Aorta (tissue), 5 donors: ENCODE data around the gene TEKTIP1. TPM values are rescaled to one million over a fixed set of nuclear protein-coding genes. Genes with fewer than 3 reads are reported as not detected.
A peak's percentile ranks its signal among the peaks of the same experiment; 100 is the strongest.

ENCODE experiments used
- ATAC-seq: fragments of 200-7000 bp; cut with Tn5 transposase; one replicate; pipeline ENCODE4 v1.9.1; 2022; ENCODE audit warnings: moderate library complexity; ENCODE audit not compliant: low FRiP score
- DNase-seq, 2 donors: peaks; one replicate each; pipeline ENCODE4 v3.0.0-alpha.2; 2020
- H3K27ac ChIP-seq, 2 donors: one replicate each; pipeline ENCODE4 v1.5.1; 2013; ENCODE audit warnings: low read length in 2 of 2, mild to moderate bottlenecking in 2 of 2, moderate library complexity in 2 of 2, control low read depth in 1 of 2, inconsistent platforms in 1 of 2, low read depth in 1 of 2
- H3K27me3 ChIP-seq, 2 donors: one replicate each; pipeline ENCODE4 v1.6.1; 2013; ENCODE audit warnings: control low read depth in 1 of 2, low read length in 1 of 2, mild to moderate bottlenecking in 1 of 2, moderate library complexity in 1 of 2; ENCODE audit not compliant: insufficient read depth in 2 of 2, control insufficient read depth in 1 of 2
- H3K36me3 ChIP-seq, 2 donors: one replicate each; pipeline ENCODE4 v1.6.1; 2013; ENCODE audit warnings: control low read depth in 1 of 2, low read length in 1 of 2, mild to moderate bottlenecking in 1 of 2; ENCODE audit not compliant: insufficient read depth in 2 of 2, control insufficient read depth in 1 of 2
- H3K4me1 ChIP-seq, 2 donors: one replicate each; pipeline ENCODE4 v1.6.1; 2013; ENCODE audit warnings: low read length in 2 of 2, control low read depth in 1 of 2, mild to moderate bottlenecking in 1 of 2, moderate library complexity in 1 of 2; ENCODE audit not compliant: insufficient read depth in 2 of 2, control insufficient read depth in 1 of 2
- H3K4me3 ChIP-seq, 2 donors: one replicate each; pipeline ENCODE4 v1.5.1; 2013; ENCODE audit warnings: low read length in 2 of 2, control low read depth in 1 of 2, mild to moderate bottlenecking in 1 of 2
- H3K9me3 ChIP-seq: one replicate; pipeline ENCODE4 v1.6.1; 2013; ENCODE audit warnings: mild to moderate bottlenecking, low read length; ENCODE audit not compliant: control insufficient read depth
- WGBS, 2 donors: extraction: QIAGEN DNeasy Blood & Tissue Kit; methylation state at CpG; one replicate each; pipeline ENCODE4 v1.1.7; 2013; 5-methylcytosine and 5-hydroxymethylcytosine counted together
- intact Hi-C, 2 donors: fragments of 100-400 bp; cut with DNase I; formaldehyde crosslinking; loops; one replicate each; pipeline versions ENCODE4 v1.14.2 to v1.15.0; 2022
- polyA plus RNA-seq, 2 donors: library from polyadenylated mRNA; stranded (reverse); fragments of 200-250 nt; gene quantifications; one replicate each; pipeline ENCODE4 v1.2.3, GENCODE V29; 2013
- total RNA-seq, 2 donors: library from RNA; stranded (reverse); fragmentation: NEBNext Ultra II Directional; extraction: Animal tissue kit (Norgen Biotek cat#: 25700); gene quantifications; one replicate each; pipeline ENCODE4 v1.2.1, GENCODE V29; 2021
- donor health status: healthy with polysubstance abuse.
- donor health status: Bipolar disorder and iron deficiency.
- donor health status: DM: no; HTN: no; CAD: no.
- donor health status: DM: no; HTN: no; CAD: no.
- donor health status: DM: yes; HTN: yes; CAD: no.

TEKTIP1 gene
- total and polyA plus RNA-seq, 4 donors, result 0.46 to 2.4 (median 1.8) TPM; not detected in 1

DNA sequence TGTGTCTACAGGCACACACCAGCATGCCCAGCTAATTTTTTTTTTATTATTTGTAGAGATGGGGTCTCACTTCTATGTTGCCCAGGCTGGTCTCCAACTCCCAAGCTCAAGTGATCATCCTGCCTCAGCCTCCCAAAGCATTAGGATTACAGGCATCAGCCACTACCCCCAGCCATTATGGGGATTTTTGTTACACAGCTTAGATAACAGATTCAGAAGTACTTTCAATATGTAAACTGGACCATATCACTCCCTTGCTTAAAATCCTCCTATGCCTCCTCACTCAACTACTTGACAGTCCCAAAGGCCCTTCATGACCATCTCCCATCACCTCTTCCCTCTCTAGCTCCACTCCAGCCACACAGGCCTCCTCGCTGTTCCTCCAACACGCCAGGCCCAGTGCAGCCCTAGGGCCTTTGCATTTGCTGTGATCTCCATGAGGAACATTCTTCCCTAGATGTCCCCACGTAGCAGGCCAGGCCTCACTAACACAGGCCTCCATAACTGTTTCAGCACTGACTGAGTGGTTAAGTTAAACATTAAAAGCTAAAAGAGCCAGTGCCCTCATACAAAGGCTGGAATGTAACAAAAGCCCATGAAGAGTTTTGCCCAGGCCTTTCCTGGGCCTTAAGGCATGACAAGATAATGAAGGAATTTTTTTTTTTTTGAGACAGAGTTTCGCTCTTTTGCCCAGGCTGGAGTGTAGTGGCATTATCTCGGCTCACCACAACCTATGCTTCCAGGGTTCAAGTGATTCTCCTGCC, 41.0 kb upstream of the TEKTIP1 start:
- DNase-seq (no peak), ATAC-seq (no peak)
- no peaks in the 10 kb centered on the region for H3K36me3 ChIP-seq
- peaks cover 0 to 4% of the 10 kb centered on the region in 2 donors for H3K4me1 ChIP-seq
- 94 to 96% methylated on average over 5 of the region's 5 CpGs for WGBS, 2 donors
- H3K27me3 ChIP-seq, result no peaks in the 10 kb centered on the region
- H3K9me3 ChIP-seq, result no peaks in the 10 kb centered on the region
- intact Hi-C loops, result no loop called here
- no peak overlapping the region for H3K4me3 ChIP-seq
- no peak overlapping the region for H3K27ac ChIP-seq

GRCh38 chr19:3499738-3500428, 39.1 kb upstream of the TEKTIP1 start:
- peak; percentile 19 for ATAC-seq
- H3K27ac ChIP-seq, result peak overlapping the region in 1 of 2 donors; percentile 95
- no peaks in the 10 kb centered on the region for H3K9me3 ChIP-seq
- H3K36me3 ChIP-seq, result no peaks in the 10 kb centered on the region
- peak overlapping the region; percentile 80 to 91 for H3K4me3 ChIP-seq
- intact Hi-C loops, result no loop called here
- peaks cover 0 to 4% of the 10 kb centered on the region in 2 donors for H3K4me1 ChIP-seq
- no peak for DNase-seq
- 20 to 25% methylated on average over 18 of the region's 18 CpGs for WGBS, 2 donors
- H3K27me3 ChIP-seq, result no peaks in the 10 kb centered on the region

DNA sequence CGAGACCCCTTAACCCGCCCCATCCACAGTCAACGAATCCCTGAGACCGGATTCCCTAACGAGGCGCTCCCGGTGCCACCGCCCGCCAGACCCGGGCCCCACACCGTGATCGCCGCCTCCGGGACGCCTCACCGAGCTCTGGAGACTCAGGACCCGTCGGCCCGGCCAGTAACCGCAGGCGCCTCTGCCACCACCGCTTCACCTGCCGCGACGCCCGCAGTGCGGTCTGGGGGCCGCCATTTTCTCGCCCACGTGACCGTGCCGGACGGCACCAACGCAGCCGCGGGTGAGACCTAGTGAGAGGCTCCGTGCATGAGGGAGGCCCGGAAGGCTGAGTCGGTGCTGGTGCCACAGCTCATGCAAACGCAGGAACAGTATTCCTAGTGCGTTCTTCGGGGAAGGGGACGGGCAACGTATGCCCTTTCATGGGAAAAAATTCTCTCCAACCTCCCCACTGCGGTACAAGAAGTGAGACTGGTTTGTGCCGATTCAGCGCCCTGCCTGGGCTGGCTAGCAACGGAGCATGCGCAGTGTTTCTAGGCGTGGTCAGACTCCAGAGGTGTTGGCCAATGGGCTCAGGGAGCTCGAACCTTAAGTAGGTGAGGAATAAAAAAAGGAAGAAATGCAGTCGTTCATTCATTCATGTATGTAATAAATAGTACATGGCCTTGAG, 38.4 kb upstream of the TEKTIP1 start, which contains the start of gene DOHH:
Gene DOHH (minus strand): TSS at position 246 of the 673 bp plus-strand sequence. CDS start 3,860 bp downstream, outside the sequence.
- ATAC-seq (peak; percentile 95), DNase-seq (peak; percentile 97 to 98)
- H3K9me3 ChIP-seq, result no peaks in the 10 kb centered on the region
- peak within 1 kb of the TSS; percentile 80 to 91 for H3K4me3 ChIP-seq
- H3K27me3 ChIP-seq, result no peaks in the 10 kb centered on the region
- H3K36me3 ChIP-seq, result no peaks in the 10 kb centered on the region
- peak within 1 kb of the TSS in 1 of 2 donors; percentile 95 for H3K27ac ChIP-seq
- WGBS, 2 donors, result 0 to 1% methylated on average over 52 of the region's 52 CpGs
- peaks cover 0 to 4% of the 10 kb centered on the region in 2 donors for H3K4me1 ChIP-seq
- intact Hi-C loops, result no loop called here

DNA sequence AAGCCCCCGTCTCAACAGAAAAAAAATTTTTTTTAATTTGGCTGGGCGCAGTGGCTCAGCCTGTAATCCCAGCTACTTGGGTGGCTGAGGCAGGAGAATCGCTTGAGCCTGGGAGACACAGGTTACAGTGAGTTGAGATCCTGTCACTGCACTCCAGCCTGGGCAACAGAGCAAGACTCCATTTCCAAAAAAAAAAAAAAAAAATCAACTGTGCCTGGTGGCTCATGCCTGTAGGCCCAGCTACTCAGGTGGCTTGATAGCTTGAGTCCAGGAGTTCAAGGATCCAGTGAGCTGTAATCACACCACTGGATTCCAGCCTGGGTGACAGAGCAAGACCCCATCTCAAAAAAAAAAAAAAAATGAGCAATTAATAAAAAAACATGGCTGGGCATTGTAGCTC, 37.2 kb upstream of the TEKTIP1 start:
- H3K27me3 ChIP-seq, result no peaks in the 10 kb centered on the region
- H3K36me3 ChIP-seq, result no peaks in the 10 kb centered on the region
- no peaks in the 10 kb centered on the region for H3K9me3 ChIP-seq
- DNase-seq (no peak), ATAC-seq (no peak)
- H3K4me1 ChIP-seq, result peaks cover 0 to 4% of the 10 kb centered on the region in 2 donors
- H3K27ac ChIP-seq, result no peak overlapping the region
- no peak overlapping the region for H3K4me3 ChIP-seq
- WGBS, 2 donors, result 84 to 85% methylated on average over 3 of the region's 3 CpGs
- intact Hi-C loops, result no loop called here

DNA sequence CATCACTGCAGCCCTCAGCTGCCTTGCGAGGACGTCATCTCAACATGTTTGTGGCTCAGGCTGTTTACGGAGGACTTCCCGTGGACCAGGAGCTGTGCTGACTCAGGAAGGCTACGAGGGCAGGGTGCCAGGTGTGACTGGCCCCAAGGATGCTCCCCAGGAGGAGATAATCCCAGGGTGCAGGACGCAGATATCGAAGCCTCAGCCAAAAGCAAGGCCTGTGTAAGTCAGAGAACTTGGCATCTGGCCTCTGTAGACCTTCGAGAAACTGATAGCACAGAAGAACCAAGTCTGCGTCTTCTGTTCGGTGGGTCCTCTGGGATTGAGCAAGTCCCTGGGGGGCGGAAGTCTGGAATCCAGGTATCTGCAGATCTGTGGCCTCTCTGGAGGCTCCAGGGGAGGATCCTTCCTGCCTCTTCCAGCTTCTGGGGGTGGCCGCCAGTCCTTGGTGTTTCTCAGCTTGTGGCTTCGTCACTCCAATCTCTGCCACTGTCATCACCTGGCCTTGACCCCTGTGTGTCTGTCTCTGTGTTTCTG, 35.9 kb upstream of the TEKTIP1 start:
- DNase-seq (no peak), ATAC-seq (no peak)
- Histone ChIP-seq H3K4me3 (no peak overlapping the region), H3K27me3 (no peaks in the 10 kb centered on the region), H3K9me3 (no peaks in the 10 kb centered on the region), H3K4me1 (peaks cover 0 to 4% of the 10 kb centered on the region in 2 donors), H3K36me3 (no peaks in the 10 kb centered on the region), H3K27ac (no peak overlapping the region)
- intact Hi-C loops, result no loop called here
- 85 to 87% methylated on average over 13 of the region's 13 CpGs for WGBS, 2 donors

GRCh38 chr19:3504735-3505134, 34.2 kb upstream of the TEKTIP1 start:
- Histone ChIP-seq H3K9me3 (no peaks in the 10 kb centered on the region), H3K4me1 (peaks cover 0 to 3% of the 10 kb centered on the region in 2 donors), H3K27me3 (no peaks in the 10 kb centered on the region), H3K27ac (no peak overlapping the region), H3K4me3 (no peak overlapping the region), H3K36me3 (peaks cover 0 to 1% of the 10 kb centered on the region in 2 donors)
- ATAC-seq, result no peak
- intact Hi-C loops, result no loop called here
- no peak for DNase-seq
- WGBS, 2 donors, result 81 to 84% methylated on average over 5 of the region's 5 CpGs

DNA sequence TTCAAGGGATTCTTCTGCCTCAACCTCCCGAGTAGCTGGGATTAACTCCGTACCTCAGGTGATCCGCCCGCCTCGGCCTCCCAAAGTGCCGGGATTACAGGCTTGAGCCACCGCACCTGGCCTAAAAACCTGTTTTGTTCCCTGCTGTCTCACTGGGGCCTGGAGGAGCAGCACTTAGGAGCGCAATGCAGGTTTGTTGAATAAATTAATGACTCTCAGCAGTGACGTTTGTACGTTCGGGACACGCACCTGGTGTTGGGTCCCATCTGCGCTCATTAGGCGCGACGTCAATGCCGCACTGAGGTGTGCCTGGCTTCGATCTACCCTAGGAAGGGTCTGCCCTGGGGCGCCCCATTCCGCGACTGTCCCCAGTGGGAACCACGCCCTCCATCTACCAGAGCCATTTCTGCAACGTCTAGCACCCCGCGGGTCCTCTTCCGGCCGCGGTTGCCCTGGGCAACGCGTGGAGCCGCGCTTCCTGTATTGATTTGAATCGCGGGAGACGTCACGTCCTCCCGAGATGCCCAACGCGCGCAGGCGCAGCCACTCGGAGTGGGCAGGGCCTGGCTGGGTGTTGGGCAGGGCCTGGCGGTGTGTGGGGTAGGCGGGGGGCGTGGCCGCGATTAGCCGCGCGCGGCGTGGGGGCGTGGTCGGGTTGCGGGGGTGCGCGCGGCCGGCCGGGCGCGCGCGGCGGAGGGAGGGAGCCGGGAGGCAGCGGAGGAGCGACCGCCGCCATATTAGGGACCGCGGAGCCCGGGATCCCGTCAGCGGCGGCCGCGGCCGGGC, 33.2 kb upstream of the TEKTIP1 start, which contains the start of gene FZR1:
Gene FZR1 (plus strand): TSS at position 714 of the 786 bp plus-strand sequence. CDS start 16,679 bp downstream, outside the sequence.
- Histone ChIP-seq H3K9me3 (no peaks in the 10 kb centered on the region), H3K4me1 (no peaks in the 10 kb centered on the region), H3K27ac (peak within 1 kb of the TSS in 1 of 2 donors; percentile 39), H3K4me3 (peak within 1 kb of the TSS; percentile 73 to 97), H3K27me3 (no peaks in the 10 kb centered on the region), H3K36me3 (peaks cover 0 to 2% of the 10 kb centered on the region in 2 donors)
- WGBS, 2 donors, result 1 to 2% methylated on average over 59 to 79 of the region's 79 CpGs
- DNase-seq (peak; percentile 99 to 100), ATAC-seq (peak; percentile 97)
- intact Hi-C loops, result no loop called here
